Endometrium (tissue), 2 donors: ENCODE results near the gene GPR87.

Experiments
- FAIRE-seq: peaks from 2 replicates; lab custom pipeline; 2012; peaks lifted over from hg19 to GRCh38; lab: Jason Lieb, UNC
- donor health status: control.
- donor health status: control.

Gene GPR87

GRCh38 chr3:151282921-151283320 is 33.7 kb downstream of the GPR87 start:
- FAIRE-seq = peak; percentile 95

DNA sequence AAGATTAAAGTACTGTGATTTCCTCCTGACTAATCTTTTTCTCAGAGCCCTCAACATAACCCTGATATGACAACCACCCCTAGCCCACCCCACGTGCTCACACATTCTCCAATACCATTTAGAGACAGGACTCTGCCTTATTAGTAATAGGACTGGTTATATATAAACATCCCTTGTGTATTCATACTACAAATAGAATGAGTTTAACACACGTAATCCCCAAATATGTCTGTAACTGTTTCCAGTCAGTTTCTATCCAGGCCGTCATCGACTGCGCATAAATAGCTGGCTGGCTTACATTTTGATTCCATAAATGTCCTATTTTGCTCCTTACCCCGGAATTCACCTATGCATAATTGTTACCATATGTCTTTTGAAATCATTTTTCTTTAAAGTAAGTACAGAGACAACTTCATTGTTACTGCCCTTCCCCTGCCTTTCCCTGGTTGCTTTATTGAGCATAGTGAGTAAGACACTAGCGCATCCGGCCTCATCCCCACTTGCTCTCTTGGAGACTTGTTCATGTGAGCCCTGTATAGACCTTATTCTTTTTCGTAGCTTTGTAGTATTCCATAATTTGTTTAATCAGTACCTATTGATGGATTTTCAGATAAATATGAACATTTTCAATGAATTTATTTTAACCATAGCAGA is 34.8 kb downstream of the GPR87 start:
- FAIRE-seq = no peak

DNA sequence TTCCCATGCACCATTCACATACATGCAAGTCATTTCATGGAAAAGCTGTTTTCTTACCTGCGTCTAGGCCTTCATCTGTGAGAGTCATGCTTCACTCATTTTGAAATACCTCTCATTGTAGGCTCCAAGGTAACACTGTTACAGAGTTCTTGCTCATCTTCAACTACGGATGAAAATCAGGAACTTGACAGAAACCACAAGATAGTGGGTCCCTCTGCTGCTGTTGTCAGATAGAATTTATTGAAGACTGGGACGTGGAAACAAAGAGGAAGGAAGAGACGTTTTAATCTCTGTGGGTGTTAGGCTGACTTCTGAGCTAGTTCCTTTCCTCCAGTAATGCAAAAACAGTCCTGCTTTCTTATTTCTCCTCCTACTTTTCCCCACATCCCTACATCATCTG is 38.4 kb downstream of the GPR87 start, which contains the start of gene P2RY14:
Gene P2RY14, minus strand, starts transcription at position 313 of the 400 bp plus-strand sequence. CDS start 64,226 bp downstream, outside the sequence.
- FAIRE-seq = no peak

DNA sequence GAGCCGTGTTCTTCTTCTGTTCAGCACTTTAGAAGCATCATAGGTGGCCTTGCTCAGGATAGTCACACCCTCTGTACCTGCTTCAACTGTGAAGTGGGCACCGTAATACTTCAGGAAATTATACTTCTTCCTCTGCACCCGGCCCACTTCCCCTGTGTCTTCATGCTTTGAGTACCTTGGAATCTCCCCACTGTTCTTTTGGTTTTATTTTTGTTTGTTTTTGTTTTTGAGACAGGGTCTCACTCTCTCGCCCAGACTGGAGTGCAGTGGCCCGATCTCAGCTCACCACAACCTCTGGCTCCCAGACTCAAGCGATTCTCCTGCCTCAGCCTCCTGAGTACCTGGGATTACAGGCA is 40.0 kb downstream of the GPR87 start:
- no peak for FAIRE-seq

- FAIRE-seq = no peak
Measured at GRCh38 chr3:151276038-151276686, 40.5 kb downstream of the GPR87 start.

- peak; percentile 41 for FAIRE-seq
Measured at GRCh38 chr3:151275091-151275490, 41.5 kb downstream of the GPR87 start.

DNA sequence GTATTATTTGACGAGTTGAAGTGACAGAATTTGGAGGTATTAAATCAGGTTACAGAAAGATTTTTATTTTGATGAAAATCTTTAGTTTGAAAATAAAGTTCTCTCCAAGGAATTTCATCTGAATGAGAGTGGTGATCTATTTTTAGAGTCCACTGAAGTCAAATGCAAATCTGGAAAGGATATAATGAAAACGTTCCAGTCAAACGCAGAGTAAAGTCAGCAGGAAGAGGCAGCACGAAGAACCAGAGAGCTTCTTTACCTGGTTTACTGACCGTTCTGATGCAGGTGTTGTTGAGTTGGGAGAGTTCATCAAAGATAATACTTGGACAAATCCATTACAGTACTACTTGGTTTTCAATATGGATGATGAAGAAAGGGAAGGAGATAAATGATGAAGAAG is 47.0 kb downstream of the GPR87 start:
- no peak for FAIRE-seq

- no peak for FAIRE-seq
Measured at GRCh38 chr3:151268267-151269235, 48.1 kb downstream of the GPR87 start.

GRCh38 chr3:151267066-151267465 is 49.6 kb downstream of the GPR87 start:
- peak; percentile 94 for FAIRE-seq

DNA sequence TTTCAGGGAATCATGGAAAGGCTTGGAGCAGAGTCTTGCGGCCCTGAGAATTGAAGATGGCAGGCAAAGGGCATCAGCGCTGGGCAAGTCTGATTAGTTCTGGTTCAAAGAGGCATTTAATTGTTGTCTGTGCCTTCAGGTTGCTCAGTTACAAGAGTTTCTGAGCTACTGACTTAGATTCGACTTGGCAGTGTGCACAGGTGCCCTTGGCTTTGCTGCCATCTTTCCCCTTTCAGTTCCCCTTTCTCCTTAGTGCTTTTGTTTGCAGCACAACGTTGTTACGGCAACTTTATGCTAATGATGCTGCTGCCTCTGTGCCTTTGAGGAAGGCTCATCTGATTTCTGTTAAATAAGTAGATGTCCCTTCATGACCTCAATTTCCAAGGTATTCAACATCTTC is 50.8 kb downstream of the GPR87 start:
- no peak for FAIRE-seq

GRCh38 chr3:151265166-151265565 is 51.5 kb downstream of the GPR87 start:
- no peak for FAIRE-seq

GRCh38 chr3:151264605-151265004 is 52.0 kb downstream of the GPR87 start:
- peak; percentile 51 for FAIRE-seq

GRCh38 chr3:151262871-151263525 is 53.6 kb downstream of the GPR87 start:
- FAIRE-seq = peak; percentile 100

DNA sequence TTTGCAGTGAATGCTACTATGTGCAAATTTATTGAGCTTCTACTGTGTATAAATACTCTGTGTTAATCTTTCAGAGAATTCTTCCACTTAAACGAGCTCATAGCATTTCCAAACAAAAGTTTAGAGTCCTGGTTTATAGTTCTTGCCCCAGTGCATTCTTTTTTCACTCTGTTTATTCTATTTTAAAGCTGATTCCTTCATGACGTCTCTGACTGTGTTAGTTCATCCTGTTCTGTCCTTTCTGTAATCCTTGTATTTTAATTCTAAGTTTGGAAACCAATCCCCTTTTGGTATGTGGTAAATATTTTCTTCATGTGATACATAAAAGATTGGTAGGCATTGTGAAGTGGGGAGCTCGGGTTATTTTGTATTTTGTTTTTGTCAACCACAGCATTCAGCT is 57.0 kb downstream of the GPR87 start:
- peak; percentile 83 for FAIRE-seq

DNA sequence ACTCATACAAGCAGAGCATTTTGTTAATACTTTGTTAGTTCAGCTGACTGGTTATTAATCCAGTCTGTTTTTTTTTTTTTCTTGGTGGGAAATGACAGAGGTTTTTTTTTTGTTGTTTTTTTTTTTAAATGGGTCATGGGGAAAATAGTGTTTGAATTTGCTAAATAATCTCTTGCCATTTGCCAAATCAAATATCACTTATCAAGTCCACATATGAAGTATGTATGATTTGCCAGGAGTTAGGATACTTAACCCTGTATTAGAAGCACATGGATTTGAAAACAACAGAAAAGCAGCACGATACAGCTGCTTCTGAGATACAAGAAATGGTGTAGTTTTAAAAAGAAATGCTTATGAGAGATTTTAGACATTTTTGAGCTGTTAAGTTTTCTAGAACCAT is 59.9 kb downstream of the GPR87 start:
- peak; percentile 83 for FAIRE-seq

DNA sequence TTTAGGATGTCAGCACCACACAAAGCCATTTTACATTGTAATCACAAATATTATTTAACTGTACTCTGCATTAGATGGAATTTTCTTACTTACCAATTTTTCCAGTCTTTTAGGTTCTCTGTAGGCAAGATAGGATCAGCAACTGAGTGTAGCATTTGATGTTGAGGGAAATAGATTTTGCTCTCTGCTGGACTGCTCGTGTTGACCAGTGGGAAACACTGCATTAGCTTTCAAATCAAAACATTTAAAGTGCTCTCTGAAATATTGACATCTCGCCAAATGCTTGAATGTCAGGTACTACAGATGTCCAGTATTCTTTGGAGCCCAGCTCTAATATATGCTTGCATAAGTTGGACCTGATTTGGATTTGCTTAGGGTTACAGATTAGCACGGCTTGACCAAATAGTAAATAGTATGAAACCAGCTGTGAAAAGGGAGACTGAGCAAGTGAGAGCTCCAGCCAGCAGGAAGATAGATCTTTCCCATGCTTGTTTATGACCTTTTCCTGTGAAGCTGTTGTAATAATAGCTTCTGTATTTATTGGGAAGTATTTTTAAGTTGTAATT is 67.8 kb downstream of the GPR87 start:
- no peak for FAIRE-seq
